ENCODE measurements around the gene MIA2.
"Not testable (repeated sequence)": the region's sequence is repeated elsewhere in the genome, so short reads cannot be mapped to it uniquely, and the experiment has no call there.

The MIA2 gene

GRCh38 chr14:39343614-39344013 is 109.9 kb downstream of the MIA2 start:
- no peak for DNase-seq

- no peak for DNase-seq
Measured at GRCh38 chr14:39350866-39351265, 117.2 kb downstream of the MIA2 start.

- no peak for DNase-seq
Measured at GRCh38 chr14:39351708-39352107, 118.0 kb downstream of the MIA2 start.

DNA sequence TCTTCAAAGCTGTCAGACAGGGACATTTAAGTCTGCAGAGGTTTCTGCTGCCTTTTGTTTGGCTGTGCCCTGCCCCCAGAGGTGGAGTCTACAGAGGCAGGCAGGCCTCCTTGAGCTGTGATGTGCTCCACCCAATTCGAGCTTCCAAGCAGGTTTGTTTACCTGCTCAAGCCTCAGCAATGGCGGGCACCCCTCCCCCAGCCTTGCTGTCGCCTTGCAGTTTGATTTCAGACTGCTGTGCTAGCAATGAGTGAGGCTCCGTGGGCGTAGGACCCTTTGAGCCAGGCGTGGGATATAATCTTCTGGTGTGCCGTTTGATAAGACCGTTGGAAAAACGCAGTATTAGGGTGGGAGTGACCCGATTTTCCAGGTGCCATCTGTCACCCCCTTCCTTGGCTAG is 125.4 kb downstream of the MIA2 start:
- DNase-seq, result not testable (repeated sequence)

DNA sequence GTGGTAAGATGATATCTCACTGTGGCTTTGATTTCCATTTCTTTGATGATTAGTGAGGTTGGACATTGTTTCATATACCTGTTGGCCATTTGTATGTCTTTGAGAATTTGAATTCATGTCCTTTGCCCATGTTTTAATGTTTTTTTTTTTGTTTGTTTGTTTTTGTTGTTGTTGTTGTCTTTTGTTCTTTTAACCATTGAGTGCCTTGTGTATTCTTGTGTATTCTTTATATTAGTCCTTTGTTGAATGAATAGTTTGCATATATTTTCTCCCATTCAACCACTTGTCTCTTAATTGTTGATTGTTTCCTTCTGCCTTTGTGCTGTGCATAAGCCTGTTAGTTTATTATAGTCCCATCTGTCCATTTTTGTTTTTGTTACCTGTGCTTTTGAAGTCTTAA is 126.6 kb downstream of the MIA2 start:
- DNase-seq, result no peak

DNA sequence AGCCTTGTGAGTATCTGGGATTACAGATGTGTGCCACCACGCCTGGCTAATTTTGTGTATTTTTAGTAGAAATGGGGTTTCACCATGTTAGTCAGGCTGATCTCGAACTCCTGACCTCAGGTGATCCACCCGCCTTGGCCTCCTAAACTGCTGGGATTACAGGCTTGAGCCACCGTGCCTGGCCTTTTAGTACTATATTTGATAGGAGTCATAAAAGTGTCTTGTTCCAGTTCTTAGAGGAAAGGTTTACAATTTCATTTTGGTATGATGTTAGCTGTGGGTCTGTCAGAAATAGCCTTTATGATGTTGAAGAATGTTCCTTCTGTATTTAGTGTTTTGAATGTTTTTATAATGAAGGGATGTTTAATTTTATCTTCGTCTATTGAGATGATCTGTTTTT is 127.8 kb downstream of the MIA2 start:
- DNase-seq, result not testable (repeated sequence)

GRCh38 chr14:39364509-39364908 is 130.8 kb downstream of the MIA2 start:
- no peak for DNase-seq

- no peak for DNase-seq
Measured at GRCh38 chr14:39365354-39365753, 131.6 kb downstream of the MIA2 start.

DNA sequence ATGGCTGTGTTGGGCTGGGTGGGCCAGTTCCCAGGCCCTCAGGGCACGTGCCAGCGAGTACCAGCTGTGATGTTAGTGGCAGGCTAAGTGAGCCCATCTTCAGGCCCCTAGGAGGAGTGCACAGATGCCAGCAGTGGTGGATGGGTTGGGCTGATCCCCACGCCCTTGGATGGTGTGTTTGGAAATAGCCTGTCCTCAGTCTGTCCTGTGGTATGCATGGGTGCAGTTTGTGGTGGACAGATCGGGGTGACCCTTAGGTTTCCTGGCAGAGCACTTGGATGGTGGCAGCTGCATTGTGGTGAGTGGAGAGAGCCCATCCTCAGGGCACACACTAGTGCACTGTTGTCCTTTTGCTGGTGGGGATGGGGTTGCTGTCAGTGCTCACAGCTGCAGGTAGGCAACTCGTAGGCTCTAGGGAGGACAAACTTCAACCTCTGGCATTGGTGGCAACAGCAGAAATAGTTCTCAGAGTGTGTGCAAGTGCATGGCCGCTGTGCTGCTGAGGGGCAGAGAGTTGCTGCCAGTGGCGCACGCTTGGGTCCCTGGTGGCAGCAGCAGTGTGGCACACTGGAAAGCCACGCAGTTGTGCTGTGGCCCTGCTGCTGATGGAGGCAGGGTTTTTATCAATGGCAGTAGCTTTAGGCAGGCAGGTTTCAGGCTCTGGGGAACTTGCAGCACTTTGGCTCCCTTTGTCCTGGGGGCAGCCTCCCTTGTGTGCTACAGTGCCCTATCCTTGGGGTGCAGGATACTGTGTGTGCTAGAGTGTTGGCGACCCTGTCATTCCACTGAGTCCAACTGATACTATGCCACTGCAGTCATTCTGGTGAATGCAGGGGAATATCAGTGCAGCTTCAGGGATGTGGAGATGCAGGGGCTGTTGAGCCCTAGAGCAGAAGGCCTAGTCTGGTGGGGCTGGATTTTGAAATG is 133.0 kb downstream of the MIA2 start:
- DNase-seq, result no peak

- DNase-seq, result no peak
Measured at GRCh38 chr14:39367387-39367751, 133.7 kb downstream of the MIA2 start.

DNA sequence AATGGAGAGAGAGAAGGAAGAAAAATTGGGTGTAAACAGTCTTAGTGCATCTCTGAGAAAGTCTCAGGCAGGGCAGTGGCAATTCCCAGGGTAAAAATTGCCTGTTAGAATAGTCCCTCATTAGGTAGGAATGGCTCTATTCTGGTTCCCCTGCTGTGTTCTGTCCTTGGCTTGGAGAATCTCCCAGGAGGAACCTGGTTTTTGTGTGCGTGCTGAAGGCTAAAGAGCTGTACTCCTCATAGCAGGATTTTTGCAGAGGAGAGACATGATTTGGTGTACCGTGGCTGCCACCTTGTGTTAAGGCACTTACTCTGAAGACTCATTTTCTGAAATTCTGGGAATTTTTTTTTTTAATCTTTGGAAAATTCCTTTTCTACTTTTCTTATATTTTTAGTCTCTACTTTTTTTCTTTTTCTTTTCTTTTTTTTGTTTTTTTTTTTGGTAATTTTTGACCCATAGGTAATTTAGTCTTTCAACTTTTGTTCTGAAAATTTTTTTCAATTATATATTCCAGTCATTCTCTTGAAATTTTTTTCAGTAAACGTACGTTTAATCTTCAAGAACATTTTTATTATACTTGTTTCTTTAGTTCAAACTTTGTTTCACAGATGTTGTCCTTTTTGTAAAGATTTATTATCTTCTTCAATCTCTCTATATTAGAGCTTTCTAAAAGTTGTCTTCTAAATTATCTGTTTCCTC is 134.7 kb downstream of the MIA2 start:
- no peak for DNase-seq

GRCh38 chr14:39369029-39369428 is 135.3 kb downstream of the MIA2 start:
- no peak for DNase-seq

- no peak for DNase-seq
Measured at GRCh38 chr14:39370415-39370814, 136.7 kb downstream of the MIA2 start.

DNA sequence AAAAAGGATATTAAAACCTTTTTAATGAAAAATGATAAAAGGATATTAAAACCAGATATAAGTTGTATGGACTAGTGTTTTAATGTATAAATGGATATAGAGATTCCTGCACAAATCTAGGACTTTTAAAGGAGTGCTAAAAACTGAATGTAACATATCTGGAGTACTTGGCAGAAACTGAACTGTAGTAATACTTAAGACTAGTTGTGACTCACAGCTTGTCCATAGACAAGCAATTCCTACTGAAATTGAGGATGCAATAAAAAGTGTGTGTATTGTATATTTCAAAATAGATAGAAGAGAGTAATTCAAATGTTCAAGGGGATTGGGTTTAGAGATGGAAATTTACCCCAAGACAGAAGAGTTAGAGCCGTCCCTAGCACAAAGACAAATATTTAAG is 138.9 kb downstream of the MIA2 start:
- DNase-seq, result no peak

GRCh38 chr14:39374851-39375250 is 141.1 kb downstream of the MIA2 start:
- DNase-seq, result no peak

GRCh38 chr14:39376667-39377403 is 143.1 kb downstream of the MIA2 start:
- DNase-seq, result no peak

DNA sequence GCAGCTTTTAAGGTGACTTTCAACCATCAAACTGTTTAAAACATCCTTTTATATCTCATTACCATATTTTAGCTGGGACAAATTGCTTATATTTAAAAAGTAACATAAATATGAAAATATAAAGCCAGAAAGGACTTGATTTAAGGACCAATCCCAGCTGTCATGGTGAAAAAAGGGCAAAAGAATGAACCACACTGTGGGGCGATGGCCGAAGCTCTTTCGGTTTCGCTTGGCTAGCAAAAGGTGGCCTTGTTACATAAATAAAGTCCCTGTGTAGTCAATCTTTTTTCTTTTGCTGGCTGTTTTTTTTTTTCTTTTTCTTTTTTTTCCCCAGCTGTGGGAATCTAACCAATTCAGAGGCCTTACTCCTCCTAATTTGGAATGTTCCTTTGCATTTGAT is 147.7 kb downstream of the MIA2 start:
- DNase-seq, result no peak

- DNase-seq, result no peak
Measured at GRCh38 chr14:39382463-39382862, 148.7 kb downstream of the MIA2 start.

- DNase-seq, result no peak
Measured at GRCh38 chr14:39383026-39383660, 149.4 kb downstream of the MIA2 start.

- no peak for DNase-seq
Measured at GRCh38 chr14:39383741-39384140, 150.0 kb downstream of the MIA2 start.

- no peak for DNase-seq
Measured at GRCh38 chr14:39384177-39384576, 150.5 kb downstream of the MIA2 start.

- DNase-seq, result no peak
Measured at GRCh38 chr14:39393289-39393688, 159.6 kb downstream of the MIA2 start.

All from T-helper 9 cell (primary cell).